MM.1S (cell line): ENCODE data around the gene SYNJ1.

Experiments used
- EZH2phosphoT487 ChIP-seq: fragments of 300-600 bp; sonication (generic); IDR thresholded peaks from 2 replicates; pipeline ENCODE4 v1.6.1; 2018; ENCODE audit warnings: antibody characterized with exemption, low read length
- TF ChIP-seq, protein P1 (sequence below): fragments of 300-600 bp; sonication (generic); IDR thresholded peaks from 2 replicates; pipeline ENCODE4 v1.5.1; 2016; ENCODE audit warnings: antibody characterized with exemption, low read length, mixed read lengths

DNA sequence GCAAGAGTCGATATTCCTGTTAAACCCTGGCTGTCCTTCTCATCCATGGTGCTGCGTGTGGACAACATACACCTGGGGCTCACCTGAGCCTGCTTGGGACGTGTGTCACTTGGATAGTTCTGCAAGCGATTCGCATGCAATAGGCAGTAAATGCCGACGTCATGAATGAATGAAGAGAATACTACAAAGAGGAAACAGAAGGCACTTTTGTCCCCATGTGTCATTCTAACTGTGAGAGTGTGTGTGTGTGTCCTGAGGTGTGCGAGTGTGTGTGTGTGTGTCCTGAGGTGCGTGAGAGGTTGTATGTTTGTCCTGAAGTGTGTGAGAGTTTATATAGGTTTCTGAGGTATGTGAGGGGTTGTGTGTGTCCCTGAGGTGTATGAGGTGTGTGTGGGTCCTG, 141.8 kb downstream of the SYNJ1 start:
- TF ChIP-seq, protein P1, sequence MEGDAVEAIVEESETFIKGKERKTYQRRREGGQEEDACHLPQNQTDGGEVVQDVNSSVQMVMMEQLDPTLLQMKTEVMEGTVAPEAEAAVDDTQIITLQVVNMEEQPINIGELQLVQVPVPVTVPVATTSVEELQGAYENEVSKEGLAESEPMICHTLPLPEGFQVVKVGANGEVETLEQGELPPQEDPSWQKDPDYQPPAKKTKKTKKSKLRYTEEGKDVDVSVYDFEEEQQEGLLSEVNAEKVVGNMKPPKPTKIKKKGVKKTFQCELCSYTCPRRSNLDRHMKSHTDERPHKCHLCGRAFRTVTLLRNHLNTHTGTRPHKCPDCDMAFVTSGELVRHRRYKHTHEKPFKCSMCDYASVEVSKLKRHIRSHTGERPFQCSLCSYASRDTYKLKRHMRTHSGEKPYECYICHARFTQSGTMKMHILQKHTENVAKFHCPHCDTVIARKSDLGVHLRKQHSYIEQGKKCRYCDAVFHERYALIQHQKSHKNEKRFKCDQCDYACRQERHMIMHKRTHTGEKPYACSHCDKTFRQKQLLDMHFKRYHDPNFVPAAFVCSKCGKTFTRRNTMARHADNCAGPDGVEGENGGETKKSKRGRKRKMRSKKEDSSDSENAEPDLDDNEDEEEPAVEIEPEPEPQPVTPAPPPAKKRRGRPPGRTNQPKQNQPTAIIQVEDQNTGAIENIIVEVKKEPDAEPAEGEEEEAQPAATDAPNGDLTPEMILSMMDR: no peak
- TF ChIP-seq EZH2phosphoT487: no peak
